ENCODE results near the gene SERF1A. TPM values are rescaled to one million over a fixed set of nuclear protein-coding genes. Genes with fewer than 3 reads are reported as not detected.
"Not testable (repeated sequence)": the region's sequence is repeated elsewhere in the genome, so short reads cannot be mapped to it uniquely, and the experiment has no call there.

The SERF1A gene
- 14.6 TPM for polyA plus RNA-seq
- long read RNA-seq, donor 1, transcript SERF1A-201 (3 exons, 963 nt), result major isoform, 8 of 9 reads
- long read RNA-seq, donor 1, partial matches to known transcripts, result 0 of 9 reads
- long read RNA-seq, donor 1, other reads (novel, unspliced or antisense), result 0 of 9 reads
- long read RNA-seq, donor 2, transcript SERF1A-201 (3 exons, 963 nt), result major isoform, 17 of 23 reads
- long read RNA-seq, donor 2, partial matches to known transcripts, result 0 of 23 reads
- long read RNA-seq, donor 2, other reads (novel, unspliced or antisense), result 0 of 23 reads
- long read RNA-seq, donor 3, transcript SERF1A-201 (3 exons, 963 nt), result major isoform, 34 of 40 reads
- long read RNA-seq, donor 3, partial matches to known transcripts, result 0 of 40 reads
- long read RNA-seq, donor 3, other reads (novel, unspliced or antisense), result 0 of 40 reads
- long read RNA-seq, donor 4, transcript SERF1A-201 (3 exons, 963 nt), result major isoform, 5 of 6 reads
- long read RNA-seq, donor 4, partial matches to known transcripts, result 0 of 6 reads
- long read RNA-seq, donor 4, other reads (novel, unspliced or antisense), result 0 of 6 reads
- long read RNA-seq, donor 5, transcript SERF1A-201 (3 exons, 963 nt), result major isoform, 11 of 13 reads
- long read RNA-seq, donor 5, partial matches to known transcripts, result 0 of 13 reads
- long read RNA-seq, donor 5, other reads (novel, unspliced or antisense), result 0 of 13 reads
- long read RNA-seq, donor 6, transcript SERF1A-201 (3 exons, 963 nt), result major isoform, 14 of 28 reads
- long read RNA-seq, donor 6, partial matches to known transcripts, result 12 of 28 reads
- long read RNA-seq, donor 6, other reads (novel, unspliced or antisense), result 0 of 28 reads
- long read RNA-seq, donor 7, transcript SERF1A-201 (3 exons, 963 nt), result major isoform, 11 of 11 reads
- long read RNA-seq, donor 7, partial matches to known transcripts, result 0 of 11 reads
- long read RNA-seq, donor 7, other reads (novel, unspliced or antisense), result 0 of 11 reads
- long read RNA-seq, donor 8, transcript SERF1A-201 (3 exons, 963 nt), result major isoform, 35 of 40 reads
- long read RNA-seq, donor 8, partial matches to known transcripts, result 0 of 40 reads
- long read RNA-seq, donor 8, other reads (novel, unspliced or antisense), result 0 of 40 reads
- long read RNA-seq, donor 9, transcript SERF1A-201 (3 exons, 963 nt), result major isoform, 18 of 20 reads
- long read RNA-seq, donor 9, partial matches to known transcripts, result 0 of 20 reads
- long read RNA-seq, donor 9, other reads (novel, unspliced or antisense), result 0 of 20 reads
- long read RNA-seq, donor 10, transcript SERF1A-201 (3 exons, 963 nt), result major isoform, 19 of 26 reads
- long read RNA-seq, donor 10, partial matches to known transcripts, result 0 of 26 reads
- long read RNA-seq, donor 10, other reads (novel, unspliced or antisense), result 0 of 26 reads
- long read RNA-seq, donor 11, transcript SERF1A-201 (3 exons, 963 nt), result major isoform, 11 of 25 reads
- long read RNA-seq, donor 11, partial matches to known transcripts, result 7 of 25 reads
- long read RNA-seq, donor 11, other reads (novel, unspliced or antisense), result 0 of 25 reads

GRCh38 chr5:70900533-70901271 is at the start of gene SERF1A:
SERF1A (plus strand) TSS chr5:70900669; CDS start chr5:70900870, 201 bp downstream.
- no CpG with 5 or more reads among the region's 66 CpGs for WGBS (ENCODE audit: insufficient coverage, low lambda C conversion rate)
- not testable (repeated sequence) for H3K27me3 ChIP-seq (ENCODE audit: control insufficient read depth, insufficient read depth, low read length); H3K4me1 ChIP-seq (ENCODE audit: control insufficient read depth, insufficient read depth, low read length); H3K4me3 ChIP-seq (ENCODE audit: low read length); H3K36me3 ChIP-seq (ENCODE audit: control insufficient read depth, insufficient read depth, low read length); DNase-seq; H3K9me3 ChIP-seq (ENCODE audit: control insufficient read depth, low read depth, low read length); H3K27ac ChIP-seq (ENCODE audit: low read length)

- WGBS (ENCODE audit: insufficient coverage, low lambda C conversion rate), result no CpG with 5 or more reads among the region's 2 CpGs
- not testable (repeated sequence) for H3K4me1 ChIP-seq (ENCODE audit: control insufficient read depth, insufficient read depth, low read length); H3K27me3 ChIP-seq (ENCODE audit: control insufficient read depth, insufficient read depth, low read length); H3K4me3 ChIP-seq (ENCODE audit: low read length); H3K9me3 ChIP-seq (ENCODE audit: control insufficient read depth, low read depth, low read length); H3K36me3 ChIP-seq (ENCODE audit: control insufficient read depth, insufficient read depth, low read length); DNase-seq; H3K27ac ChIP-seq (ENCODE audit: low read length)
These were observed 33.7 kb upstream of the SERF1A start for GRCh38 chr5:70866778-70867177.

- not testable (repeated sequence) for H3K27me3 ChIP-seq (ENCODE audit: control insufficient read depth, insufficient read depth, low read length); H3K4me1 ChIP-seq (ENCODE audit: control insufficient read depth, insufficient read depth, low read length); H3K27ac ChIP-seq (ENCODE audit: low read length); H3K4me3 ChIP-seq (ENCODE audit: low read length); H3K36me3 ChIP-seq (ENCODE audit: control insufficient read depth, insufficient read depth, low read length); DNase-seq; H3K9me3 ChIP-seq (ENCODE audit: control insufficient read depth, low read depth, low read length)
- no CpG with 5 or more reads among the region's 1 CpG for WGBS (ENCODE audit: insufficient coverage, low lambda C conversion rate)
These were observed 29.8 kb upstream of the SERF1A start for GRCh38 chr5:70870626-70871025.

- DNase-seq; H3K36me3 ChIP-seq (ENCODE audit: control insufficient read depth, insufficient read depth, low read length): not testable (repeated sequence)
- WGBS (ENCODE audit: insufficient coverage, low lambda C conversion rate), result no CpG with 5 or more reads among the region's 2 CpGs
These were observed 4.4 kb upstream of the SERF1A start for GRCh38 chr5:70896076-70896475.

GRCh38 chr5:70901272-70901571 is 753 bp downstream of the SERF1A start:
- not testable (repeated sequence) for H3K27ac ChIP-seq (ENCODE audit: low read length); H3K4me1 ChIP-seq (ENCODE audit: control insufficient read depth, insufficient read depth, low read length); H3K9me3 ChIP-seq (ENCODE audit: control insufficient read depth, low read depth, low read length); H3K36me3 ChIP-seq (ENCODE audit: control insufficient read depth, insufficient read depth, low read length); H3K4me3 ChIP-seq (ENCODE audit: low read length); H3K27me3 ChIP-seq (ENCODE audit: control insufficient read depth, insufficient read depth, low read length); DNase-seq
- WGBS (ENCODE audit: insufficient coverage, low lambda C conversion rate), result no CpG with 5 or more reads among the region's 5 CpGs

More at GRCh38 chr5:70896076-70896475, 4.4 kb upstream of the SERF1A start:
- H3K4me1 ChIP-seq (ENCODE audit: control insufficient read depth, insufficient read depth, low read length); H3K27ac ChIP-seq (ENCODE audit: low read length); H3K9me3 ChIP-seq (ENCODE audit: control insufficient read depth, low read depth, low read length); H3K4me3 ChIP-seq (ENCODE audit: low read length); H3K27me3 ChIP-seq (ENCODE audit: control insufficient read depth, insufficient read depth, low read length): not testable (repeated sequence)

- H3K4me3 ChIP-seq (ENCODE audit: low read length); H3K4me1 ChIP-seq (ENCODE audit: control insufficient read depth, insufficient read depth, low read length); H3K9me3 ChIP-seq (ENCODE audit: control insufficient read depth, low read depth, low read length); DNase-seq; H3K27ac ChIP-seq (ENCODE audit: low read length); H3K36me3 ChIP-seq (ENCODE audit: control insufficient read depth, insufficient read depth, low read length); H3K27me3 ChIP-seq (ENCODE audit: control insufficient read depth, insufficient read depth, low read length): not testable (repeated sequence)
- no CpG with 5 or more reads among the region's 5 CpGs for WGBS (ENCODE audit: insufficient coverage, low lambda C conversion rate)
These were observed 6.2 kb downstream of the SERF1A start for GRCh38 chr5:70906624-70907023.

GRCh38 chr5:70916829-70917228 is 16.4 kb downstream of the SERF1A start:
- not testable (repeated sequence) for H3K27me3 ChIP-seq (ENCODE audit: control insufficient read depth, insufficient read depth, low read length); H3K4me1 ChIP-seq (ENCODE audit: control insufficient read depth, insufficient read depth, low read length); H3K9me3 ChIP-seq (ENCODE audit: control insufficient read depth, low read depth, low read length); H3K4me3 ChIP-seq (ENCODE audit: low read length); H3K36me3 ChIP-seq (ENCODE audit: control insufficient read depth, insufficient read depth, low read length); H3K27ac ChIP-seq (ENCODE audit: low read length); DNase-seq

GRCh38 chr5:70925211-70925562 is 24.7 kb downstream of the SERF1A start:
- not testable (repeated sequence) for H3K27me3 ChIP-seq (ENCODE audit: control insufficient read depth, insufficient read depth, low read length); H3K27ac ChIP-seq (ENCODE audit: low read length); H3K9me3 ChIP-seq (ENCODE audit: control insufficient read depth, low read depth, low read length); H3K4me3 ChIP-seq (ENCODE audit: low read length); DNase-seq; H3K4me1 ChIP-seq (ENCODE audit: control insufficient read depth, insufficient read depth, low read length); H3K36me3 ChIP-seq (ENCODE audit: control insufficient read depth, insufficient read depth, low read length)
- no CpG with 5 or more reads among the region's 16 CpGs for WGBS (ENCODE audit: insufficient coverage, low lambda C conversion rate)

- H3K4me1 ChIP-seq (ENCODE audit: control insufficient read depth, insufficient read depth, low read length); H3K4me3 ChIP-seq (ENCODE audit: low read length); DNase-seq; H3K27ac ChIP-seq (ENCODE audit: low read length); H3K36me3 ChIP-seq (ENCODE audit: control insufficient read depth, insufficient read depth, low read length); H3K27me3 ChIP-seq (ENCODE audit: control insufficient read depth, insufficient read depth, low read length); H3K9me3 ChIP-seq (ENCODE audit: control insufficient read depth, low read depth, low read length): not testable (repeated sequence)
- no CpG with 5 or more reads among the region's 6 CpGs for WGBS (ENCODE audit: insufficient coverage, low lambda C conversion rate)
These were observed 31.4 kb downstream of the SERF1A start for GRCh38 chr5:70931709-70932368.
